ENCODE results near the gene UBE2D2.

DNA sequence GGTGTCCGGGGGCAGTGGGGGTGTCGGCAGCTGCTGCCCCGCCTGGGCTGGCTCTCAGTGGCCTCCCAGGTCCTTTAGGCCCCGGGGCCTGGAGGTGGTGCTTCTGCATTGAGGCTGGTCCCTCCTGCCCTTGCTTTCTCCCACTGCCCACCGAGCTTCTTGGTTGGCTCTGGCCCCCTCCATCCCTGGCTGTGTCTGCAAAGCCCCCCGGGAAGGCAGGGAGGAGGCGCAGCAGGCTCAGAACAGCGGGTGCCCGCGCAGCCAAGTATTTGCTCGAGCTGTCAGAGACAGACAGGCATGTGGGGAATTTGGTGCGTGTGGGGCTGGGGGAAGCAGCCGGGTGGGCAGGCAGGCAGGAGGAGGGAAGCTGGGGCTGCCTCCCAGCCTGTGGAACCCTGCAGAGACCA is 98.6 kb downstream of the UBE2D2 start:
- TF ChIP-seq POLR2AphosphoS5 (IDR thresholded peaks at IDR 0.05; ENCODE audit: insufficient read depth in 1 of 2, low read depth in 1 of 2): no peak
- no peak for TF ChIP-seq CTCF (IDR thresholded peaks at IDR 0.05)
- TF ChIP-seq POLR2A (IDR thresholded peaks at IDR 0.05): no peak
